ENCODE results near the gene BLOC1S2.

Gene BLOC1S2

GRCh38 chr10:100286051-100287033, at the start of gene BLOC1S2:
BLOC1S2 (minus strand) TSS chr10:100286680; CDS start chr10:100286659, 21 bp downstream.
- DNase-seq (ENCODE audit: low read depth in 2 of 2), result peak; percentile 89 to 95
- peak within 1 kb of the TSS; percentile 91 to 95 for H3K4me3 ChIP-seq (replicated peaks in 1 of 2; ENCODE audit: low read depth in 2 of 2, low read length in 2 of 2)
- no peak for TF ChIP-seq CTCF (IDR thresholded peaks at IDR 0.05; ENCODE audit: low read depth, low read length)

- no peak overlapping the region for H3K4me3 ChIP-seq (replicated peaks in 1 of 2; ENCODE audit: low read depth in 2 of 2, low read length in 2 of 2)
- TF ChIP-seq CTCF (IDR thresholded peaks at IDR 0.05; ENCODE audit: low read depth, low read length), result no peak
- no peak for DNase-seq (ENCODE audit: low read depth in 2 of 2)
Measured at GRCh38 chr10:100334762-100335161, 48.3 kb upstream of the BLOC1S2 start.

GRCh38 chr10:100333661-100334440, 47.4 kb upstream of the BLOC1S2 start:
- peak in 1 of 2 donors; percentile 39 for DNase-seq (ENCODE audit: low read depth in 2 of 2)
- no peak overlapping the region for H3K4me3 ChIP-seq (replicated peaks in 1 of 2; ENCODE audit: low read depth in 2 of 2, low read length in 2 of 2)
- TF ChIP-seq CTCF (IDR thresholded peaks at IDR 0.05; ENCODE audit: low read depth, low read length), result no peak

GRCh38 chr10:100333106-100333505, 46.6 kb upstream of the BLOC1S2 start:
- no peak for TF ChIP-seq CTCF (IDR thresholded peaks at IDR 0.05; ENCODE audit: low read depth, low read length)
- no peak overlapping the region for H3K4me3 ChIP-seq (replicated peaks in 1 of 2; ENCODE audit: low read depth in 2 of 2, low read length in 2 of 2)
- no peak for DNase-seq (ENCODE audit: low read depth in 2 of 2)

GRCh38 chr10:100330079-100330478, 43.6 kb upstream of the BLOC1S2 start, which contains the start of gene PKD2L1:
PKD2L1 (minus strand) TSS chr10:100330228; CDS start chr10:100330103, 125 bp downstream.
- H3K4me3 ChIP-seq (replicated peaks in 1 of 2; ENCODE audit: low read depth in 2 of 2, low read length in 2 of 2), result no peak within 1 kb of the TSS
- no peak for TF ChIP-seq CTCF (IDR thresholded peaks at IDR 0.05; ENCODE audit: low read depth, low read length)
- DNase-seq (ENCODE audit: low read depth in 2 of 2), result no peak

GRCh38 chr10:100328198-100328597, 41.7 kb upstream of the BLOC1S2 start:
- TF ChIP-seq CTCF (IDR thresholded peaks at IDR 0.05; ENCODE audit: low read depth, low read length), result no peak
- no peak overlapping the region for H3K4me3 ChIP-seq (replicated peaks in 1 of 2; ENCODE audit: low read depth in 2 of 2, low read length in 2 of 2)
- no peak for DNase-seq (ENCODE audit: low read depth in 2 of 2)
